Loucy (cell line): Measurements from ENCODE around the gene NCOA4.

Source experiments
- EZH2phosphoT487 ChIP-seq: fragments of 200-600 bp; IDR thresholded peaks from 2 replicates; pipeline ENCODE4 v1.6.1; 2018; ENCODE audit warnings: antibody characterized with exemption, mild to moderate bottlenecking, moderate library complexity, borderline replicate concordance
- TF ChIP-seq, protein P1 (sequence below): fragments of 200-600 bp; sonication (generic); conservative IDR thresholded peaks from 2 replicates; pipeline ENCODE4 v1.5.1; 2014; ENCODE audit warnings: mild to moderate bottlenecking, antibody characterized with exemption, low read length

DNA sequence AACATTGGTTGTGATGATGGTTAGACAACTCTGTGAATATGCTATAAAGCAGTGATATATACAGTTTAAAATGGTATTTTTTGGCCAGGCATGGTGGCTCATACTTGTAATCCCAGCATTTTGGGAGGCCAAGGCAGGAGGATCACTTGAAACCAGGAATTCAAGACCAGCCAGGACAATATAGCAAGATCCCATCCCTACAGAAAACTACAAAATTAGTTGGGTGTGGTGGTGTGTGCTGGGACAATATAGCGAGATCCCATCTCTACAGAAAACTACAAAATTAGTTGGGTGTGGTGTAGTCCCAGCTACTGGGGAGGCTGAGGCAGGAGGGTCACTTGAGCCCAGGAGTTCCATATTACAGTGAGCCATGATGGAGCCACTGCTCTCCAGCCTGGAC, 43.1 kb upstream of the NCOA4 start:
- TF ChIP-seq, protein P1, sequence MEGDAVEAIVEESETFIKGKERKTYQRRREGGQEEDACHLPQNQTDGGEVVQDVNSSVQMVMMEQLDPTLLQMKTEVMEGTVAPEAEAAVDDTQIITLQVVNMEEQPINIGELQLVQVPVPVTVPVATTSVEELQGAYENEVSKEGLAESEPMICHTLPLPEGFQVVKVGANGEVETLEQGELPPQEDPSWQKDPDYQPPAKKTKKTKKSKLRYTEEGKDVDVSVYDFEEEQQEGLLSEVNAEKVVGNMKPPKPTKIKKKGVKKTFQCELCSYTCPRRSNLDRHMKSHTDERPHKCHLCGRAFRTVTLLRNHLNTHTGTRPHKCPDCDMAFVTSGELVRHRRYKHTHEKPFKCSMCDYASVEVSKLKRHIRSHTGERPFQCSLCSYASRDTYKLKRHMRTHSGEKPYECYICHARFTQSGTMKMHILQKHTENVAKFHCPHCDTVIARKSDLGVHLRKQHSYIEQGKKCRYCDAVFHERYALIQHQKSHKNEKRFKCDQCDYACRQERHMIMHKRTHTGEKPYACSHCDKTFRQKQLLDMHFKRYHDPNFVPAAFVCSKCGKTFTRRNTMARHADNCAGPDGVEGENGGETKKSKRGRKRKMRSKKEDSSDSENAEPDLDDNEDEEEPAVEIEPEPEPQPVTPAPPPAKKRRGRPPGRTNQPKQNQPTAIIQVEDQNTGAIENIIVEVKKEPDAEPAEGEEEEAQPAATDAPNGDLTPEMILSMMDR: no peak
- no peak for TF ChIP-seq EZH2phosphoT487
